ENCODE measurements around the gene CLBA1. TPM values are rescaled to one million over a fixed set of nuclear protein-coding genes. Genes with fewer than 3 reads are reported as not detected.
"Not testable (repeated sequence)": the region's sequence is repeated elsewhere in the genome, so short reads cannot be mapped to it uniquely, and the experiment has no call there.

CLBA1 gene
- polyA plus RNA-seq, 3 donors: 19.6 to 28.3 (median 27.0) TPM

DNA sequence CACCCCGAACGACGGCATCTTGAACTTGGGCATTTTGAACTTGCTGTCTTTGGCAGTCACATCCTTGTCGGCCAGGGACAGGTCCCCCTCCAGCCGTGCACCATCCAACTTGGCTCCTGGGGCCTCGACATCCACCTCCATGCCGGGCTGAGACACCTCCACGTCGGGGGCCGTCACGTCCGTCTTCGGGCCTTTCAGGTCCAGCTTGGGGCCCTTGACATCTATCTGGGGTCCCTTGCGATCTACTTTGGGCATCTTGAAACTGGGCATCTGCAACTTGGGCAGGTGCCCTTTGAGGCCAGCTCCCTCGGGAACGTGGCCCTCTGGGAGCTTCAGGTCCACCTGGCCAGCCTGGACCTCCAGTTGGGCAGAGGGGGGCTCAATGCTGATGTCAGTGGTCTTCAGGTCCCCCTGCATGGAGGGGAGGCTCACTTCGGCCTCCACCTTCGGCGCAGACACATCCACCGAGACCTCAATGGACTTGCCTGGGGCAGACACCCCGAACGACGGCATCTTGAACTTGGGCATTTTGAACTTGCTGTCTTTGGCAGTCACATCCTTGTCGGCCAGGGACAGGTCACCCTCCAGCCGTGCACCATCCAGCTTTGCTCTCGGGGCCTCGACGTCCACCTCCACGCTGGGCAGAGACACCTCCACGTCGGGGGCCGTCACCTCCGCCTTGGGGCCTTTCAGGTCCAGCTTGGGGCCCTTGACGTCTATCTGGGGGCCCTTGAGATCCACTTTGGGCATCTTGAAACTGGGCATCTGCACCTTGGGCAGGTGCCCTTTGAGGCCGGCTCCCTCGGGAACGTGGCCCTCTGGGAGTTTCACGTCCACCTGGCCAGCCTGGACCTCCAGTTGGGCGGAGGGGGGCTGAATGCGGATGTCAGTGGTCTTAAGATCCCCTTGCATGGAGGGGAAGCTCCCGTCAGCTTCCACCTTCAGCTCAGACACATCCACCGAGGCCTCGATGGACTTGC, 39.3 kb upstream of the CLBA1 start:
- not testable (repeated sequence) for DNase-seq

DNA sequence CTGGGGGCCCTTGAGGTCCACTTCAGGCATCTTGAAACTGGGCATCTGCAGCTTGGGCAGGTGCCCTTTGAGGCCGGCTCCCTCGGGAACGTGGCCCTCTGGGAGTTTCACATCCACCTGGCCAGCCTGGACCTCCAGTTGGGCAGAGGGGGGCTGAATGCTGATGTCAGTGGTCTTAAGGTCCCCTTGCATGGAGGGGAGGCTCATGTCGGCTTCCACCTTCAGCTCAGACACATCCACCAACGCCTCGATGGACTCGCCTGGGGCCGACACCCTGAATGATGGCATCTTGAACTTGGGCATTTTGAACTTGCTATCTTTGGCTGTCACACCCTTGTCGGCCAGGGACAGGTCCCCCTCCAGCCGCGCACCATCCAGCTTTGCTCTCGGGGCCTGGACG, 38.4 kb upstream of the CLBA1 start:
- not testable (repeated sequence) for DNase-seq

DNA sequence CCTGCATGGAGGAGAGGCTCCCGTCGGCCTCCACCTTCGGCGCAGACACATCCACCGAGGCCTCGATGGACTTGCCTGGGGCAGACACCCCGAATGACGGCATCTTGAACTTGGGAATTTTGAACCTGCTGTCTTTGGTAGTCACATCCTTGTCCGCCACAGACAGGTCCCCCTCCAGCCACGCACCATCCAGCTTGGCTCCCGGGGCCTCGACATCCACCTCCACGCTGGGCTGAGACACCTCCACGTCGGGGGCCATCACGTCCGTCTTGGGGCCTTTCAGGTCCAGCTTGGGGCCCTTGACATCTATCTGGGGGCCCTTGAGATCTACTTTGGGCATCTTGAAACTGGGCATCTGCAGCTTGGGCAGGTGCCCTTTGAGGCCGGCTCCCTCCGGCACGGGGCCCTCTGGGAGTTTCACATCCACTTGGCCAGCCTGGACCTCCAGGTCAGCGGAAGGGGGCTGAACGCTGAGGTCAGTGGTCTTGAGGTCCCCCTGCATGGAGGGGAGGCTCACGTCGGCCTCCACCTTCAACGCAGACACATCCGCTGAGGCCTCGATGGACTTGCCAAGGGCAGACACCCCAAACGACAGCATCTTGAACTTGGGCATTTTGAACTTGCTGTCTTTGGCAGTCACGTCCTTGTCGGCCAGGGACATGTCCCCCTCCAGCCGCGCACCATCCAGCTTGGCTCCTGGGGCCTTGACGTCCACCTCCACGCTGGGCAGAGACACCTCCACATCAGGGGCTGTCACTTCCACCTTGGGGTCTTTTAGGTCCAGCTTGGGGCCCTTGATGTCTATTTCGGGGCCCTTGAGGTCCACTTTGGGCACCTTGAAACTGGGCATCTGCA, 37.5 kb upstream of the CLBA1 start:
- not testable (repeated sequence) for DNase-seq

DNA sequence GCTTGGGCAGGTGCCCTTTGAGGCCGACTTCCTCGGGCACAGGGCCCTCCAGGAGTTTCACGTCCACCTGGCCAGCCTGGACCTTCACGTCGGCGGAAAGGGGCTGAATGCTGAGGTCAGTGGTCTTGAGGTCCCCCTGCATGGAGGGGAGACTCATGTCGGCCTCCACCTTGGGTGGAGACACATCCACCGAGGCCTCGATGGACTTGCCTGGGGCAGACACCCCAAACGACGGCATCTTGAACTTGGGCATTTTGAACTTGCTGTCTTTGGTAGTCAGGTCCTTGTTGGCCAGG, 36.9 kb upstream of the CLBA1 start:
- DNase-seq: no peak

DNA sequence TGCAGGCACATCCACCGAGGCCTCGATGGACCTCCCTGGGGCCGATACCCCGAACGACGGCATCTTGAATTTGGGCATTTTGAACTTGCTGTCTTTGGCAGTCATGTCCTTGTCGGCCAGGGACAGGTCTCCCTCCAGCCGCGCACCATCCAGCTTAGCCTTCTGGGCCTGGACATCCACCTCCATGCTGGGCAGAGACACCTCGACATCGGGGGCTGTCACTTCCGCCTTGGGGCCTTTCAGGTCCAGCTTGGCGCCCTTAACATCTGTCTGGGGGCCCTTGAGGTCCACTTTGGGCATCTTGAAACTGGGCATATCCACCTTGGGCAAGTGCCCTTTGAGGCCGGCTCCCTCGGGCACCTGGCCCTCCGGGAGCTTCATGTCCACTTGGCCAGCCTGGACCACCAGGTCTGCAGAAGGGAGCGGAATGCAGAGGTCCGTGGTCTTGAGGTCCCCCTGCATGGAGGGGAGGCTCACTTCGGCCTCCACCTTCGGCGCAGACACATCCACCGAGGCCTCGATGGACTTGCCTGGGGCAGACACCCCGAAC, 36.1 kb upstream of the CLBA1 start:
- not testable (repeated sequence) for DNase-seq

DNA sequence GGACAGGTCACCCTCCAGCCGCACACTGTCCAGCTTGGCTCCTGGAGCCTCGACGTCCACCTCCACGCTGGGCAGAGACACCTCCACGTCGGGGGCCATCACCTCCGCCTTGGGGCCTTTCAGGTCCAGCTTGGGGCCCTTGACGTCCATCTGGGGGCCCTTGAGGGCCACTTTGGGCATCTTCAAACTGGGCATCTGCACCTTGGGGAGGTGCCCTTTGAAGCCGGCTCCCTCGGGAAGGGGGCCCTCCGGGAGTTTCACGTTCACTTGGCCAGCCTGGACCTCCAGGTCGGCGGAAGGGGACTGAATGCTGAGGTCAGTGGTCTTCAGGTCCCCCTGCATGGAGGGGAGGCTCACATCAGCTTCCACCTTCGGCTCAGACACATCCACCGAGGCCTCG, 35.6 kb upstream of the CLBA1 start:
- no peak for DNase-seq

DNA sequence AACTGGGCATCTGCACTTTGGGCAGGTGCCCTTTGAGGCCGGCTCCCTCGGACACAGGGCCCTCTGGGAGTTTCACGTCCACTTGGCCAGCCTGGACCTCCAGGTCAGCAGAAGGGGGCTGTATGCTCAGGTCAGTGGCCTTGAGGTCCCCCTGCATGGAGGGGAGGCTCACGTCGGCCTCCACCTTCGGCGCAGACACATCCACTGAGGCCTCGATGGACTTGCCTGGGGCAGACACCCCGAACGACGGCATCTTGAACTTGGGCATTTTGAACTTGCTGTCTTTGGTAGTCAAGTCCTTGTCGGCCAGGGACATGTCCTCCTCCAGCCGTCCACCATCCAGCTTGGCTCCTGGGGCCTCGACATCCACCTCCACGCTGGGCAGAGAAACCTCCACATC, 34.9 kb upstream of the CLBA1 start:
- not testable (repeated sequence) for DNase-seq

DNA sequence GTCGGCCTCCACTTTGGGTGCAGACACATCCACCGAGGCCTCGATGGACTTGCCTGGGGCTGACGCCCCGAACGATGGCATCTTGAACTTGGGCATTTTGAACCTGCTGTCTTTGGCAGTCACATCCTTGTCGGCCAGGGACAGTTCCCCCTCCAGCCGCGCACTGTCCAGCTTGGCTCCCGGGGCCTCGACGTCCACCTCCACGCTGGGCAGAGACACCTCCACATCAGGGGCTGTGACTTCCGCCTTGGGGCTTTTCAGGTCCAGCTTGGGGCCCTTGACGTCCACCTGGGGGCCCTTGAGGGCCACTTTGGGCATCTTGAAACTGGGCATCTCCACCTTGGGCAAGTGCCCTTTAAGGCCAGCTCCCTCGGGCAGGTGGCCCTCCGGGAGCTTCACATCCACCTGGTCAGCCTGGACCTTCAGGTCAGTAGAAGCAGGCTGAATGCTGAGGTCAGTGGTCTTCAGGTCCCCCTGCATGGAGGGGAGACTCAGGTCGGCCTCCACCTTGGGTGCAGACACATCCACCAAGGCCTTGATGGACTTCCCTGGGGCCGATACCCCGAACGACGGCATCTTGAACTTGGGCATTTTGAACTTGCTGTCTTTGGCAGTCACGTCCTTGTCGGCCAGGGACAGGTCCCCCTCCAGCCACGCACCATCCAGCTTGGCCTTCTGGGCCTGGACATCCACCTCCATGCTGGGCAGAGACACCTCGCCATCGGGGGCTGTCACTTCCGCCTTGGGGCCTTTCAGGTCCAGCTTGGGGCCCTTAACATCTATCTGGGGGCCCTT, 33.5 kb upstream of the CLBA1 start:
- DNase-seq: not testable (repeated sequence)

DNA sequence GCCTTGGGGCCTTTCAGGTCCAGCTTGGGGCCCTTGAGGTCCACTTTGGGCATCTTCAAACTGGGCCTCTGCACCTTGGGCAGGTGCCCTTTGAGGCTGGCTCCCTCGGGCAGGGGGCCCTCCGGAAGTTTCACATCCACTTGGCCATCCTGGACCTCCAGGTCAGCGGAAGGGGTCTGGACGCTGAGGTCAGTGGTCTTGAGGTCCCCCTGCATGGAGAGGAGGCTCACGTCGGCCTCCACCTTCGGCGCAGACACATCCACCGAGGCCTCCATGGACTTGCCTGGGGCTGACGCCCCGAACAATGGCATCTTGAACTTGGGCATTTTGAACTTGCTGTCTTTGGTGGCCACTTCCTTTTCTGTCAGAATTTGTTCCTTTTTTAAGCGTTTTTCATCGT, 32.5 kb upstream of the CLBA1 start:
- DNase-seq: no peak

DNA sequence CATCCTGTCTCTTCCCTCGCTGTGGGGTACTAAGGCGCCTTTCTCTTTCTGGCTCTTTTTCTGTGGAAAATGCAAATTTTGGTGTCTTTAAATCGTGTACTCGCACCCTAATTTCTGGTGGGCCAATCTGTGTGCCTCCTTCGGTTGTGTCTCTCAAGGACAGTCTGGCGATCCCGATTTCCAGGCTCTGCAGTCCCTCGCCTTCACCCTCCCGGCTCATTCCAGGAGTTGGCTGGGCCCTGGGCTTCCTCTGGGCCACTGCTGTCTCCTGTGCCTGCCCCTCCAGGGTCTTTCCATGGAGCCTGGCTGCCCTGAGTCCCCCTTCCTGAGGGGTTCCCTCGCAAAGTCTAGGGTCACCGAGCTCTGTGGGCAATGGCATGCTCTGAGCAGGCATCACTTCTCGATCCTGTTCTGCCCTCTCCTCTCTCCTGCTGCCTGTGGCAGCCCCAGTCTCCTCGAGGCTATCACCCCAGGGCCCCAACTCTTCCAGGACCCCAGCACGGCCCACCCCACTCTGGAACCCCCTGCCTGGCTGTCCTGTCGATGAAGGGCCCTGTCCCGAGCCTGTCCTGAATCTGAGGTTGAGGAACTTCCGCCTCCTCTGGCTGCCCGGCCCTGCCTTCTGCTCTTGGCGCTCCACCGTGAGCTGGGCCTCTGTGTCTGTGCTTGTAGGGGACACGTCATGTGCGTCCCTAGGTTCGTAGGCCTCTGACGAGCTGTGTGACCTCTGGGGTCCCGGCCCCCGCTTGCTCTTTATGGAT, 31.5 kb upstream of the CLBA1 start:
- no peak for DNase-seq

DNA sequence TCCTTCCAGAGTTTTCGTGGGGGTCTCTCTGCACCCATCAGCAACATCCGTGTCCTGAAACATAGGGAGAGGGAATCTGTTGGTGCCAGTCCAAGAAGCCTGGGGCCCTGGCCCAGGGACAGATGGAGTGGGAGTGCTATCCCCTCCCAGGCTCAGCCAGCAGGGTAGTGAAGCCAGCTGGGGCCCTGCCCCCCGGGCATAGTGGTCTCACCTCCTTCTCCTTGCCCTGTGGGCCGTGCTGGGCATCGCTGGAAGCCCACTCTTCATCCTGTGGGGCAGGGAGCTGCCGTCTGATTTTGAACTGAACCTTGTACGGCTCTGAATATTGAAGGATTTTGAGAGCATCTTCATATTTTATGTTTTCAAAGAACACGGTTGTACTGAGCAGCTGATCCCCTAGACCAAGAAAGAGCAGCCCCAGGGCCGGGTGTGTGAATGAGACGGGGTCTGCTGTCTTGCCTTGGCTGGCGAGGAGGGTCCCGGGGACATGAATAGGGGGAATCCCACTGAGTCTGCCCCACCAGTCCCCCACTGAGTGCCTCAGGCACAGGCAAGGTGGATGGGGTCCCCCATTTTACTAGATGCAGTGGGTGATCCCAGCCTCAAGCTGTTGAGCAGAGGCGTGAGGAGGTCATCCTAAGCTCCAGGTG, 30.7 kb upstream of the CLBA1 start:
- no peak for DNase-seq

DNA sequence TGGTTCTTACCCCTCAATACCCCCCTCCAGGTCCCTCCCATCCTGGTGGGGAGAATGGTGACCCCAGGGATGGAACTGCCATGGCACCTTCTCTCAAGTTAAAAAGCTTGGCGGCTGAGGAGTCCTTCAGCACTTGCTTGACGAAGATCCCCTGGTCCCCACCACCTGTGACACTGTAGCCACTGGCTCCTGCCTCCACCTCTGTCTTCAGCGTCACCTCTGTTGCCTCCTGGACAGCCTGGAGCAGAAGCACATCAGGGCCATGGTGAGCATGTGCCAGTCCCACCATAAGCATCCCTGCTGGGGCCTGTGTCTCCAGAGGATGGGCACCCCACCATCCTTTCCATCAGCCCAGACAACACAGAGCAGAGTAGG, 30.2 kb upstream of the CLBA1 start:
- no peak for DNase-seq

DNA sequence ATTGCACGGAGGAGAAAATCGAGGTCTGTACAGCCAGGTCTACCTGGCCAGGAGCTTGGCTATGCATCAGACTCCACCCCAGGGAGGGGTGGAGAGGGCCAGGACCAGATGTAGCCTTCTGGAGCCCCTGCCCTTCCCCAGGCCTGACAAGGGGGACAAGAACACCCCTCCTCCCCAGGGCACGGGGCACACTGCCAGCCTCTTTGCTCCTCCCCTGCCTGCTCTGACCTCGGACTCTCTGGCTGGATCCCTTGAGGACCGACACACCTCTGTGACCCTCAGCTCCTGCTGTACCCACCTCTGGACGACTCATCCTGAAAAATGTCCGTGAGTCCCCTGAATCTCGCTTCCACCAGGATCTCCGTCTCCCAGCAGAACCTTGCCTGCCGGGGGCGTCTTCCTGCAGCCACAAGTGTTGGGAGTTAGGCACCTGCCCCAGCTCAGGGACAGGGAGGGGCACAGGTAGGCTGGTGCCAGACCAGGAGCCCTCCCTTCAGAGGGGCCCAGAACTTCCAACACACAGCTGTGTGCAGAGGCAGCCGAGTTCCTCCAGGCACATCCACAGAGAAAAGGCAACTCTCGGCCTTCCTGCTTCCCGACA, 29.2 kb upstream of the CLBA1 start:
- no peak for DNase-seq

DNA sequence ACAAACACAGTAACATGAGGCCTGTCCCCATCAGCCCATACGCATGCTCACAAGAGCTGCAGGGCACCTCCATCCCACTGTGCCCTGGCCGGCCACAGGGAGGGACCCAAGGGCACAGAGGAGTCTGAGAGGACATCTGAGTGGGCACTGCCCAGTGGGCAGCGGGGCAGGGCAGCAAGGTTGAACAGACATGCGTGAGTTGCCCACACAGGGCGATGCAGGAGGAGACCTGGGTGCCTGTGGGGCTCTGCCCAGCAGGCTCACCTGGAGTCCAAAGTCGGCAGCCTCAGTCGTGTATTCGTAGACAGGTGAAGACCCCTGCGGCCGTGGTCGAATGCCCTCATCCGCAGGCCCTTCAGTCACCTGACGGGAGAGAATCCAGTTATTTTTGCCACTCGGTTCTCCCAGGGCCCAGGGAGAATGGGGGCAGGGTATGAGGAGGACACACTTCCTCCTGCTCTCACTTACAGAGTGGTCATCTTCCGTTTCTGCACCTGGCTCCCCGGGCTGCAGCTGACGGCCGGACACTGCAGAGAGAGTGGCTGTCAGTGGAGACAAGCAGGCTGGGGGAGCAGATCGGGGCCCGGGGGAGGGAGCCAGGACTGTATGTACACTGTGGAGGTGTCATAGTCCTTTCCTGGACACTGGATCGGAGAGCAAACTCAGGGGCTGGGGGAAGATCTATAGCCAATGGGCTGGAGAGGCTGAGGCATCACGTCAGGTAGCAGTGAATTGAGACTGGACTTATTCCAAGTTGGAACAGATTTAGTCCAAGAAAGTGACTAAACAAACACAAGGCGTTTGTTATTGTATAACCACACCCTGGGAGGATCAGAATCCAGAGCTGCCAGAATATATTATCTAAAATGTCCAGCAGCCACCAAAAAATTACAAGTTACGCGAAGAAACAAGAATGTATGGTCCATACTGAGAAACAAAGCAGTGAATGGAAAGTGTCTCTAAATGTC, 28.2 kb upstream of the CLBA1 start:
- no peak for DNase-seq

DNA sequence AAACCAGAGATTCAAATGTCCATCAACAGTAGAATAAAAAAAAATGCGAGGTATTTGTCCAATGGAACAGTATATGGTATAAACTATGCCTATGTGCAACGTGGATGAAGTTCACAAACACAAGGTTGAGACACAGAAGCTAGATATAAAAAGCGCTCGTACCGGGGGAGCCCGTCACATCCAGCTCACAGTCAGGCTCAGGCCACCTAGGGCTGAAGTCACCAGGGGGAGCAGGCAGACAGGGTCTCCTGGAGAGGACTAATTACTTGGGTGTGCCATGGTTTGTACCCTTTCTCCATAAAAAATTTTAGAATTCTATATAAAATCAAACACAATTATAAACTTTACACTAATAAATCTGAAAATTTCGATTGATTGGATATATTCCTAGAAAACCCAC, 21.0 kb upstream of the CLBA1 start:
- DNase-seq: no peak

DNA sequence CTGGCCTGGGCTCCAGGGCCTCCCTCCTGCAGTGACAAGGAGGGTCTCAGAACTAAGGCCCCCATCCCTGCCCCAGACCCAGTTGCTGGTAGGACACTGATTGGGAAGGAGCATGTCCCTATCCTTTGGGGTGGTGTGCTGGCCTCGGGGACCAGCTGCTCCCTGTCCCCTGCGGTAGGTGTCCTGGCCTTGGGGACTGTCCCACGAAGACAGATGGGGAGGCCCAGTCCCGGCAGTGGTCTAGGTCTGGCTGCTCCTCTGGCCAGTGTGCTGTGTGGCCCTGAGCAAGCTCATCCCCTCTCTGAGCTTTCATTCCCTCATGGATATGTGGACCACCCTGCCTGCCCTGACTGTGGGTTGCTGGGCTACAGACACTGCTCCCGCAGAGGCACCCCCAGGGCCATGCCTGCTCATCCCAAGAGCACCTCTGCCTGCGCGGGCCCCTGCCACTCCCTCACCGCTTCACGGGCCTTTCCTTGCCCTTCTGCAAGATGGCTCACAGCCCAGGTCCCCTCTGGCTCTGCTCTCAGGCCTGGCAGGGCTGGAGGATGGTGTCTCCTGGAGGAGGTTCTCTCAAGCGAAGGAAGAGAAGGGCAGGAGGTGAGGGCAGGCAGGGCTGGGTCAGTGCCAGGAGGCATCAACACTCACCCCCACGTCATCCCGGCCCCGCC, 19.9 kb upstream of the CLBA1 start:
- no peak for DNase-seq

DNA sequence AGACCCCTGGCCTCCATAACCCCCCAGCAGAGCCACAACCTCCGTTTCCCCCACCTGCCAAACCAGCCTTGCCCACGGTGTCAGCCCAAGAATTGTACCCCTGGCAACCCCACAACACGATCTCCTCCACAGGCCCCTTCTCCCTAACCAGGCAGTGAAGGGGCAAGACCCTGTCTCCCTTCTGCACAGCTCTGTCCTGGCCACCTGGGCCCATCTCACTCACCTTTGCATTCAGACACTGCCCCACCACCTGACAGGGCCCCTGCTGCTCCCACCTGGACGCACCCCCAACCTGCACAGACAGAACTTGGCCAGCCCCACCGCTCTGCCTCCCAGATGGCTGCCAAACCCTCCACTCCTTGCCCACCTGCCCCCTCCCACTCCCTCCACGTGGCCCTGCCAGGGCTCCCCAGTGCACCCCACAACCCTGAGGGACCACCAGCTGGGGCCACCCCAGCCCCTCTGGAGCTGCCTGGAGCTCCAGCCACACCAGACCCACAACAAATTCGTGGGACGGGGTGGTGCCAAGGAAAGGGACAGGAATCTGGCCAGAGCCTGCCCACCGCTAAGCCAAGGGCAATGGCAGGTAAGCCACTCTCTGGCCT, 19.2 kb upstream of the CLBA1 start:
- no peak for DNase-seq

DNA sequence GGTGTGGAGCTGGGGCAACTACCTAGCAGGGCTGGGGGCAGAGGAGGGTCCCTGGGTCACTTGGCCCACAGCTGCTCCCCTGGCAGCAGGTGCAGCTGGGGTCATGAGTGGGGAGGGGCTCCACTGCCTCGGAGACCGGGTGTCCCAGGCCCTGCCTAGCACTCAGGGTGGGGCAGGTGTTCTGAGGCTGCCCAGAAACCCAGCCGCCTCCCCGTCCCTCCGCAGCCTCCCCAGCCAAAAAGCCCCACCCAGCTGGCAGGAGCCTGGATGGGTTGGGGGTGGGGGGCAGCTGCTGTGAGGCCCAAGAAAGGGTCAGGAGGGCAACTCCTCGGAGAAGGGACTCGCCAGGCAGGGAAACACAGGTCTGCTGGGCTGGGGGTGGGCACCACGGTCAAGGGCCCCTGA, 18.6 kb upstream of the CLBA1 start:
- DNase-seq: no peak

Measured in renal pelvis (tissue), 4 donors.